Neural progenitor cell (in vitro differentiated cells): Measurements from ENCODE around the gene ANKRD60.

Experiments
- EZH2 ChIP-seq: fragments of 200-600 bp; sonication (generic); IDR thresholded peaks from 2 replicates; pipeline ENCODE4 v1.6.1; 2017; ENCODE audit warnings: antibody characterized with exemption, mild to moderate bottlenecking, moderate library complexity
- EZH2phosphoT487 ChIP-seq: fragments of 200-600 bp; sonication (generic); IDR thresholded peaks from 2 replicates; pipeline ENCODE4 v1.6.1; 2017; ENCODE audit warnings: antibody characterized with exemption
- TF ChIP-seq, protein P1 (sequence below): fragments of 200-600 bp; sonication (generic); IDR thresholded peaks from 2 replicates; pipeline ENCODE4 v1.5.1; 2017; ENCODE audit warnings: antibody characterized with exemption, mild to moderate bottlenecking

DNA sequence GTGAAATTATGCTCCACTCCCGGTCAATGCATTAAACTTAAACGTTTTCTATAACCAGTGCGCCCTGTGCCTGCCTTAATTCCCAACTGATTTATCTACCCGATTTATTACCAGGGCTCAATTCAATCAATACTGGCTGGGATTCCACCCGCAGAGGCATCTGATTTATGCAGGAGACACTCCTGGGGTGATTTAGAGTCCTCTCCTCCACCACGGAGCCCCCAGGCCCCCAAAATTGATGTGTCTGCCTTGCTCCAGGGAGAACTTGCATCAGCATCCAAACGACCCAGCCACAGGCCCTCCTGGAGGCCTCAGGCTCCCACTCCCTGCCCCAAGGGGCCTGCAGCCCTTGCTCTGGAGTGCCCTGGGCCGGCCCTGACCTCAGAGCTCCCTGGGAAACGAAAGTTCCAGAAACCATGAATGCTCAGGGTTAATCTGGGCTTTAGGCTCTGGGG, 29.5 kb downstream of the ANKRD60 start:
- TF ChIP-seq, protein P1, sequence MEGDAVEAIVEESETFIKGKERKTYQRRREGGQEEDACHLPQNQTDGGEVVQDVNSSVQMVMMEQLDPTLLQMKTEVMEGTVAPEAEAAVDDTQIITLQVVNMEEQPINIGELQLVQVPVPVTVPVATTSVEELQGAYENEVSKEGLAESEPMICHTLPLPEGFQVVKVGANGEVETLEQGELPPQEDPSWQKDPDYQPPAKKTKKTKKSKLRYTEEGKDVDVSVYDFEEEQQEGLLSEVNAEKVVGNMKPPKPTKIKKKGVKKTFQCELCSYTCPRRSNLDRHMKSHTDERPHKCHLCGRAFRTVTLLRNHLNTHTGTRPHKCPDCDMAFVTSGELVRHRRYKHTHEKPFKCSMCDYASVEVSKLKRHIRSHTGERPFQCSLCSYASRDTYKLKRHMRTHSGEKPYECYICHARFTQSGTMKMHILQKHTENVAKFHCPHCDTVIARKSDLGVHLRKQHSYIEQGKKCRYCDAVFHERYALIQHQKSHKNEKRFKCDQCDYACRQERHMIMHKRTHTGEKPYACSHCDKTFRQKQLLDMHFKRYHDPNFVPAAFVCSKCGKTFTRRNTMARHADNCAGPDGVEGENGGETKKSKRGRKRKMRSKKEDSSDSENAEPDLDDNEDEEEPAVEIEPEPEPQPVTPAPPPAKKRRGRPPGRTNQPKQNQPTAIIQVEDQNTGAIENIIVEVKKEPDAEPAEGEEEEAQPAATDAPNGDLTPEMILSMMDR: no peak
- TF ChIP-seq EZH2 (no peak), EZH2phosphoT487 (no peak)
